Measurements from ENCODE around the gene GRAMD4.

The GRAMD4 gene

GRCh38 chr22:46693634-46694415 lies 73.6 kb downstream of the GRAMD4 start:
- no peak for DNase-seq (ENCODE audit: low spot score)

- no peak for DNase-seq (ENCODE audit: low spot score)
Measured at GRCh38 chr22:46694416-46695170, 74.4 kb downstream of the GRAMD4 start.

GRCh38 chr22:46695346-46696228 lies 75.4 kb downstream of the GRAMD4 start:
- DNase-seq (ENCODE audit: low spot score) = no peak

GRCh38 chr22:46696229-46696518 lies 76.0 kb downstream of the GRAMD4 start:
- no peak for DNase-seq (ENCODE audit: low spot score)

- DNase-seq (ENCODE audit: low spot score) = no peak
Measured at GRCh38 chr22:46696614-46697013, 76.4 kb downstream of the GRAMD4 start.

GRCh38 chr22:46697811-46698515 lies 77.8 kb downstream of the GRAMD4 start:
- DNase-seq (ENCODE audit: low spot score) = no peak

- no peak for DNase-seq (ENCODE audit: low spot score)
Measured at GRCh38 chr22:46699091-46699490, 78.9 kb downstream of the GRAMD4 start.

GRCh38 chr22:46701262-46701661 lies 81.1 kb downstream of the GRAMD4 start:
- no peak for DNase-seq (ENCODE audit: low spot score)

- no peak for DNase-seq (ENCODE audit: low spot score)
Measured at GRCh38 chr22:46703171-46703995, 83.2 kb downstream of the GRAMD4 start.

- no peak for DNase-seq (ENCODE audit: low spot score)
Measured at GRCh38 chr22:46703996-46704370, 83.8 kb downstream of the GRAMD4 start.

- no peak for DNase-seq (ENCODE audit: low spot score)
Measured at GRCh38 chr22:46706060-46706459, 85.9 kb downstream of the GRAMD4 start.

GRCh38 chr22:46707305-46707704 lies 87.1 kb downstream of the GRAMD4 start:
- DNase-seq (ENCODE audit: low spot score) = no peak

- DNase-seq (ENCODE audit: low spot score) = no peak
Measured at GRCh38 chr22:46707827-46708570, 87.8 kb downstream of the GRAMD4 start.

- DNase-seq (ENCODE audit: low spot score) = no peak
Measured at GRCh38 chr22:46708766-46709330, 88.7 kb downstream of the GRAMD4 start.

GRCh38 chr22:46710806-46711205 lies 90.6 kb downstream of the GRAMD4 start:
- no peak for DNase-seq (ENCODE audit: low spot score)

- no peak for DNase-seq (ENCODE audit: low spot score)
Measured at GRCh38 chr22:46712288-46712687, 92.1 kb downstream of the GRAMD4 start.

- DNase-seq (ENCODE audit: low spot score) = no peak
Measured at GRCh38 chr22:46714550-46714949, 94.4 kb downstream of the GRAMD4 start.

GRCh38 chr22:46719921-46720320 lies 99.7 kb downstream of the GRAMD4 start:
- no peak for DNase-seq (ENCODE audit: low spot score)

GRCh38 chr22:46721501-46722085 lies 101.4 kb downstream of the GRAMD4 start:
- no peak for DNase-seq (ENCODE audit: low spot score)

GRCh38 chr22:46723882-46724281 lies 103.7 kb downstream of the GRAMD4 start:
- no peak for DNase-seq (ENCODE audit: low spot score)
